Spleen (tissue), 7 donors: ENCODE data around the gene TNK2.
"Not testable (repeated sequence)": the region's sequence is repeated elsewhere in the genome, so short reads cannot be mapped to it uniquely, and the experiment has no call there.

Experiments
- CTCF ChIP-seq, 11 experiments: fragments of 200-600 bp in 7 of 11; fragments of 450-650 bp in 4 of 11; sonication (generic) in 4 of 11; IDR thresholded peaks in 8 of 11; conservative IDR thresholded peaks in 3 of 11; 1 replicate in 7 of 11; 2 replicates in 4 of 11; pipeline versions ENCODE4 v1.4.0 to v1.8.0; 2016 to 2021; ENCODE audit warnings: antibody characterized with exemption in 11 of 11, inconsistent platforms in 4 of 11, mild to moderate bottlenecking in 1 of 11
- POLR2A ChIP-seq, 3 donors: fragments of 450-650 bp; IDR thresholded peaks; one replicate each; pipeline ENCODE4 v1.5.1; 2017; ENCODE audit warnings: antibody characterized with exemption in 3 of 3, mild to moderate bottlenecking in 1 of 3
- POLR2AphosphoS5 ChIP-seq, 3 donors: sonication (generic); formaldehyde crosslinking; IDR thresholded peaks; one replicate each; pipeline ENCODE4 v1.5.1; 2017; ENCODE audit warnings: antibody characterized with exemption in 3 of 3
- donor health status: DM: no; HTN: no; CAD: no; lungs with moderate emphysema.
- donor health status: DM: no; HTN: no; CAD: no.
- donor health status: DM: no; HTN: no; CAD: no.

GRCh38 chr3:195950164-195950563 is 41.8 kb upstream of the TNK2 start:
- TF ChIP-seq CTCF (IDR thresholded peaks at IDR 0.05 in 8 of 11, conservative IDR thresholded peaks at IDR 0.05 in 3 of 11); POLR2AphosphoS5 (IDR thresholded peaks at IDR 0.05); POLR2A (IDR thresholded peaks at IDR 0.05): not testable (repeated sequence)
